KMS-11 (cell line): ENCODE results near the gene SNCAIP.

ENCODE experiments used
- H2AFZ ChIP-seq: fragments of 200-600 bp; sonication (generic); 2 replicates; pipeline ENCODE4 v1.6.1; 2016; ENCODE audit warnings: antibody characterized with exemption, mixed run types, low read depth
- H3K27ac ChIP-seq: fragments of 200-600 bp; sonication (generic); 2 replicates; pipeline ENCODE4 v1.6.1; 2016; ENCODE audit warnings: mild to moderate bottlenecking, mixed run types
- H3K27me3 ChIP-seq: fragments of 200-600 bp; sonication (generic); 2 replicates; pipeline ENCODE4 v1.6.1; 2017; ENCODE audit warnings: mild to moderate bottlenecking, low read depth, mixed run types, moderate library complexity; ENCODE audit not compliant: insufficient read depth
- H3K36me3 ChIP-seq: fragments of 200-600 bp; sonication (generic); 2 replicates; pipeline ENCODE4 v1.6.1; 2017; ENCODE audit warnings: mild to moderate bottlenecking, mixed run types; ENCODE audit not compliant: insufficient read depth
- H3K4me1 ChIP-seq: fragments of 200-600 bp; sonication (generic); 2 replicates; pipeline ENCODE4 v1.6.1; 2016; ENCODE audit warnings: mild to moderate bottlenecking, low read depth, mixed run types; ENCODE audit not compliant: poor library complexity, severe bottlenecking
- H3K4me2 ChIP-seq: fragments of 200-600 bp; sonication (generic); 2 replicates; pipeline ENCODE4 v1.7.0; 2016; ENCODE audit warnings: mild to moderate bottlenecking, mixed run types
- H3K4me3 ChIP-seq: fragments of 200-600 bp; sonication (generic); IDR thresholded peaks from 2 replicates; pipeline ENCODE4 v1.6.1; 2017; ENCODE audit warnings: low read depth, low read length, mixed read lengths; ENCODE audit not compliant: insufficient read depth
- H3K79me2 ChIP-seq: fragments of 200-600 bp; sonication (generic); 2 replicates; pipeline ENCODE4 v1.6.1; 2016; ENCODE audit warnings: low read depth, mixed run types; ENCODE audit not compliant: insufficient read depth
- H3K9ac ChIP-seq: fragments of 200-600 bp; sonication (generic); 2 replicates; pipeline ENCODE4 v1.6.1; 2016; ENCODE audit warnings: mild to moderate bottlenecking, mixed run types
- H4K20me1 ChIP-seq: fragments of 200-600 bp; sonication (generic); 2 replicates; pipeline ENCODE4 v1.6.1; 2016; ENCODE audit warnings: mild to moderate bottlenecking, mixed run types; ENCODE audit not compliant: insufficient read depth
- CTCF ChIP-seq: fragments of 200-600 bp; sonication (generic); conservative IDR thresholded peaks from 2 replicates; pipeline ENCODE4 v1.6.1; 2017; ENCODE audit warnings: low read depth, mild to moderate bottlenecking, antibody characterized with exemption, low read length, moderate library complexity, mixed read lengths

The SNCAIP gene

GRCh38 chr5:122444411-122444810, 132.4 kb downstream of the SNCAIP start:
- Histone ChIP-seq H3K4me1 (no peaks in the 10 kb centered on the region), H3K9ac (no peak overlapping the region), H4K20me1 (no peaks in the 10 kb centered on the region), H3K4me3 (no peak overlapping the region), H3K36me3 (no peaks in the 10 kb centered on the region), H3K79me2 (no peaks in the 10 kb centered on the region), H3K4me2 (no peak overlapping the region), H2AFZ (no peak overlapping the region), H3K27me3 (no peaks in the 10 kb centered on the region), H3K27ac (no peak overlapping the region)
- TF ChIP-seq CTCF: no peak

- H3K4me2 ChIP-seq: no peak overlapping the region
- H4K20me1 ChIP-seq: no peaks in the 10 kb centered on the region
- H3K9ac ChIP-seq: no peak overlapping the region
- H3K79me2 ChIP-seq: no peaks in the 10 kb centered on the region
- H3K27me3 ChIP-seq: no peaks in the 10 kb centered on the region
- no peak for TF ChIP-seq CTCF
- no peak overlapping the region for H3K27ac ChIP-seq
- H3K36me3 ChIP-seq: no peaks in the 10 kb centered on the region
- H3K4me1 ChIP-seq: no peaks in the 10 kb centered on the region
- no peak overlapping the region for H2AFZ ChIP-seq
- no peak overlapping the region for H3K4me3 ChIP-seq
Measured at GRCh38 chr5:122445070-122445469, 133.0 kb downstream of the SNCAIP start.

GRCh38 chr5:122447072-122447471, 135.0 kb downstream of the SNCAIP start:
- Histone ChIP-seq H2AFZ (no peak overlapping the region), H3K36me3 (no peaks in the 10 kb centered on the region), H3K27me3 (no peaks in the 10 kb centered on the region), H3K4me2 (no peak overlapping the region), H3K4me1 (no peaks in the 10 kb centered on the region), H3K4me3 (no peak overlapping the region), H4K20me1 (no peaks in the 10 kb centered on the region), H3K9ac (no peak overlapping the region), H3K27ac (no peak overlapping the region), H3K79me2 (no peaks in the 10 kb centered on the region)
- TF ChIP-seq CTCF: no peak

GRCh38 chr5:122447879-122448278, 135.8 kb downstream of the SNCAIP start:
- Histone ChIP-seq H3K9ac (no peak overlapping the region), H3K36me3 (no peaks in the 10 kb centered on the region), H3K79me2 (no peaks in the 10 kb centered on the region), H3K4me3 (no peak overlapping the region), H3K4me1 (no peaks in the 10 kb centered on the region), H4K20me1 (no peaks in the 10 kb centered on the region), H3K27ac (no peak overlapping the region), H2AFZ (no peak overlapping the region), H3K27me3 (no peaks in the 10 kb centered on the region), H3K4me2 (no peak overlapping the region)
- TF ChIP-seq CTCF: no peak
